HG02610 (cell line): ENCODE results near the gene MIA2.
"Not testable (repeated sequence)": the region's sequence is repeated elsewhere in the genome, so short reads cannot be mapped to it uniquely, and the experiment has no call there.

Source experiments
- ATAC-seq: cut with Tn5 transposase; IDR thresholded peaks from one replicate; pipeline ENCODE4 v1.9.1; 2021; ENCODE audit warnings: mild to moderate bottlenecking, moderate library complexity; ENCODE audit not compliant: unreplicated experiment

MIA2 gene

DNA sequence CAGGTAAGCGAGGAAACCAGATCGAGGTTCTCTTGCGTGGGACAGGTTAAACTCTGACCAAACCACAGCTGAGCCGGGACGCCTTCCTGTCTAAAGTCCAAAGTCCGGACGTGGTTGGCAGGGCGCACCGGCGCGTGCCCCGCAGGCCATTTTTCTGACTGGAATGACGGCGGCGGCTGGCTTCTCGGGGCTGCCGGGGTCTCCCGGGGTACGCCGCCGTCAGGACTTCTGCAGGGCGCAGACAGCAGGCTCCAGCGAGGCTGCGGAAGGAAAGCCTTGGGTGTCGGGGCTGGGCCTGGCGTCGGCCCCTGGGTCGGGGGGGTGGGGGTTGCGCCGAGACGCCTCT, 32.8 kb downstream of the MIA2 start:
- ATAC-seq, result peak; percentile 37

DNA sequence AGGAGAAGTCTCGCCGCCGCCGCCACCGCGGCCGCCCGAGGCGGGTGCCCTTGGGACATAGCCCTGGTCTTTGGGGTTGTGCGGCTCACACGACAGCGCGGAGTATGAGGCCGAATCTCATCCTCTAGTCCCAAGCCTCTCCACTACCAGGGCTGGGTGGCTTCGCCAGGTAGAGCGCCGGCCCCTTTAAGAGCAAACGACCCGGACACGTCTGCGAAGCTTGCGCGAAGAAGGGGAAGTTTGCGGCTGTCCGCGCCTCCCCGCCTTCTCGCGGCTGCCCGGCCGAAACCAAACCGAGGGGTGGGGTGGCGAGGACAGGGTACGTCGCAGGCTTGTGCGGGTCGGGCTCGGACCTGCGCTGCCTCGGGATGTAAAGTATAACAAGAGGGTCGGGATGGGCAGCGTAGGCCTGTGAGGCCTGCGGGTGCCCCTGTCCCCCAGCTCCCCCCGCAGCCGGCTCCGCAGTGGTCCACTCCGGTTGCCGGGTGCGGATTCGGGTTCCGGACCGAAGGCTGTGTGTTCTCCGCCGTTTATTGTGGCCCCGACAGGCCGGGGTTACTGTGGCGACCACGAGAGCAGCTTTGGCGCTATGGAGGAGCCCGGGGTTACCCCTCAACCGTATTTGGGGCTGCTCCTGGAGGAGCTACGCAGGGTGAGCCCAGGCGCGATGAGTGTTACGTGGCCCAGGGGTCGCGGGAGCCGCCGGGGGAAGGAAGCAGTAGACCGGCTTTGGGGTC, 33.3 kb downstream of the MIA2 start:
- peak; percentile 90 for ATAC-seq

DNA sequence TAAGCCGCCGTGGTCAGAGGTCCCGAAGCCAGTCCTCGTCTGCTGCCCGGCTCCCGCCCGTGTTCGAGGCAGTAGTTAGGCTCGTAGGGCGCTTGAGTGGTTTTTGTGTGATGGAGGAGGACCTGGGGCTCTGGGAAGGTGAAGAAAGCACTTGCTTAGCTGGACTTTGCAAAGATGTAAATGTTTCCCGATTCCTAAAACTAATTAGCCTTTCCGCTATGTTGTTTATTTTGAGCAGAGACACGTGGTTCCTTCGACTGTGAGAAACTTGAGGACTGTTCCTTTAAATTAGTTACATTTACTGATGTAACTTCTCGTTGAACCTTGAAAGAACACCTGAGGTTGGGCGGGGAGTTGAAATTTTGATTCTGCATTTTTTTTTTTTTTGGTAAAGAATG, 33.9 kb downstream of the MIA2 start:
- ATAC-seq, result no peak

DNA sequence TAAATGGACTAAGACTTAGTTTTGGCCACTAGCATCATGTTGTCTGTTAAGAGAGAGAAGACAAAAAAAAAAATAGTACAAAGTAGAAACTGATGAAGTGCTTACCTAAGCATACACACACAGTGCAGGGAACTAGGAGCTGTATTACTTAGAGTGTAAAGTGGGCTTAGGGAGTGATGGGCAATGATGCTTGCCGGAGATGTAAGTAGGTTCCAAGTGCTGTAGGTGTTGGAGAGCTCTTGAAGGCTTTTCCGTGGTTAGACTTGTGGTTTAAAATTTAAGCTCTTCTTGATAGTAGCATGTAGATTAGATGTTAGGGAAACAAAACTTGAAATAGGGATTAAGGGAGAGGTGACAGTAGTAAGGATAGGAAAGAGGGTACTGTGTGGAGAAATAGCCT, 34.7 kb downstream of the MIA2 start:
- ATAC-seq, result no peak

DNA sequence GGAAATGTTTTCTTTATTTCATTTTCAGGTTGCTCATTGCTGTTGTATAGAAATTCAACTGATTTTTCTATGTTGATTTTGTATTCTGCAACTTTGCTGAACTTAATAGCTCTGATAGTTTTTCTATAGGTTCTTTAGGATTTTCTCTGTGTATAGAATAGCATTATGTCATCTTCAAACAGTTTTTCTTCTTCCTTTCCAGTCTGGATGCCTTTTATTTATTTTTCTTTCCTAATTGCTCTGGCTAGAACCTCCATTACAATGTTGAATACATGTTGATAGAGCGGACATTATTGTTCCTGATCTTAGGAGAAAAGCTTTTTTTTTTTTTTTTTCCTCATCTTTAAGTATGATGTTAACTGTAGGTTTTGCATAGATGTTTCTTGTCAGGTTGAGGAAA, 39.2 kb downstream of the MIA2 start:
- no peak for ATAC-seq

DNA sequence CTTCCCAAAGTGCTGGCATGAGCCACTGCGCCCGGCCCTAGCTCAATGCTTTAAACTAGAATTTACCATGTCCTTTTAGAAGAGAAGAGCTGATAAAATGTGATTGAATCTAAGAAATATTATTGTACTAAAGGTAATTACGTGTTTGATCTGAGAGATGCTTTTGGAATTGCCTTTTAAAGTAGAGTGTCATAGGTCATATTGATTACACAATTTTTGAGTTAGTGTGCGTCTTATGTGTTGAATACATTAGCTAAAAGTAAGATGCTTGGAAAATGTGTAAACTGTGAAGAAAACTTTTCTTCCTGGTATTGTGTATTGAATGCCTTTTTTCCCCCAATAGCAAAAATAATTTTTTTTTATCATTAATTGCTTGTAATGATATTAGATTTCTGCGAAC, 41.7 kb downstream of the MIA2 start:
- no peak for ATAC-seq

DNA sequence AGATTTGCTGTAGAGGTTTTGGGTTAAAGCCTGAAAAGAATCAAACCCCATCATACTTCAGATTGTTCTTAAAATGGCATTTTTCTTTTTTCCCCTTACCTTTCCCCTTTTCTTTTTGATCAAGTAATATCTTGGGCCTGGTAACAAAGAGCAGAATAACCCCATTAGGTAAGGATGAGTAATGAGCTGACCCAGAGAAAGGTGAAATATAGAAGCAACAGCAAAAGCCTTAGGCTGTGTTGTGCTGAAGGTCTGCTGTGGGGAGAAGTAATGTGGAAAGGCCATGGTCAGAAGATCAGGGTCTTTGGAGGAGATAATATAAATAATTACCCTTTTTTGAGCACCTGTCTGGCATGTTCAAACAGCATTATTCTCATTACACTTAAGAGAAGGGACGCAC, 42.3 kb downstream of the MIA2 start:
- no peak for ATAC-seq

DNA sequence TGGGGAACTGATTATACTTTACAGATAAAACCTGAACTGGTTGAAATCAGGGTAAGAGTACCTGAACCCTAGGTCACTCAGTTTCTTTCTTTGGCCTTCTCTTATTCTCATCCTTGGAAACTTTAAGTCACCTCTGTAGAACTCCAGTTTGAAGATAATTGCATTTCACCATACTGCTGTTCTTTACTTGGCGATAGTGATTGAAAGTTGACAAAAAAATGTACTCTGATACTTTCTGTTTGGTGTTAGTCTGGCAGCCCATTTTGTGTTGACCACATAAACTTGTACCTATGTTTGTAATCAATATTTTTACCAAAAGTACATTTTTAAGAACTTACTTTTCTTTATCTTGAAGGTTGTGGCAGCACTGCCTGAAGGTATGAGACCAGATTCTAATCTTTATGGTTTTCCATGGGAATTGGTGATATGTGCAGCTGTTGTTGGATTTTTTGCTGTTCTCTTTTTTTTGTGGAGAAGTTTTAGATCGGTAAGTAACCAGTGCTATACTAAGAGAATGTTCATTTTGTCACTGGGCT, 42.9 kb downstream of the MIA2 start:
- no peak for ATAC-seq

DNA sequence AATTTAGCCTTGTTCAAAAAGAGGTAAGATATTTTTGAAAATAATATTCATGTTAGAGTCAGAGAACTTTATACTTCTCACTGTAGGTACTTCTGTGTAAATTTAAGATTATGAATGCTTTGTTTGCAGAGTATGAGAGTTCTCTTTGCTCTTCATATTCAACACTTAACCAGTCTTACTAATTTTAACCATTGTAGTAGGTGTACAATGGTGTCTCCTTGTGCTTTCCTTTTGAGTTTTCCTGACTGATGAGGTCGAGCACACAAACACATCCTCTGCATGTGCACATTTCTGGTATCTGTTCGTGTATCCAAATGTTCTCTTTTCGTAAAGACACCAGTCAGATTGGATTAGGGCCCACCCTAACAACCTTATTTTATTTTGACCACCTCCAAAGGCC, 45.8 kb downstream of the MIA2 start:
- no peak for ATAC-seq

DNA sequence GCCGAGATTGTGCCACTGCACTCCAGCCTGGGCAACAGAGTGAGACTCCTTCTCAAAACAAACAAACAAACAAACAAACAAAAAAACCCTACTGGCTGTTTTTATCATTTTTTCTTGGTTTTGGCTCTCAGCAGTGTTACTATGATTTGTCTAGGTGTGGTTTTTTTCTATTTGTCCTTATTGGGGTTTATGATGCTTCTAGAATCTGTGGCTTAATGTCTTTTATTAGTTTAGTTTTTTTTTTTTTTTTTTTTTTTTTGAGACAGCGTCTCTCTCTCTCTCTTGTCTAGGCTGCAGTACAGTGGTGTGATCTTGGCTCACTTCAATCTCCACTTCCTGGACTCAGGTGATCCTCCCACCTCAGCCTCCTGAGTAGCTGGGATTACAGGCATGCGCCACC, 47.0 kb downstream of the MIA2 start:
- not testable (repeated sequence) for ATAC-seq

DNA sequence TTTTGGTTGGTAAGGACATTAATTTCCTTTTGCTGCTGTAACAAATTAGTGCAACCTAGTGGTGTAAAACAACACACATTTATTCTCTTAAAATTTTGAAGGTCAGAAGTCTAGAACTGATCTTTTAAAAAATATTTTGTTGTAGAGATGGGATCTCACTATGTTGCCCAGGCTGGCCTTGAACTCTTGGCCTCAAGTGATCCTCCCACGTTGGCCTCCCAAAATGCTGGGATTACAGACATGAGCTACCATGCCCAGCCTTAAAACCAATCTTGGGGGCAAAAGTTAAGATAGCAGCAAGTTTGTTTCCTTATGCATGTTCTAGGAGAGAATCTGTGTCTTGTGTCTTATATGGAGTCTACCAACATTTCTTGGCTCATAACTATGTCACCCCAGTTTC, 55.8 kb downstream of the MIA2 start:
- no peak for ATAC-seq

DNA sequence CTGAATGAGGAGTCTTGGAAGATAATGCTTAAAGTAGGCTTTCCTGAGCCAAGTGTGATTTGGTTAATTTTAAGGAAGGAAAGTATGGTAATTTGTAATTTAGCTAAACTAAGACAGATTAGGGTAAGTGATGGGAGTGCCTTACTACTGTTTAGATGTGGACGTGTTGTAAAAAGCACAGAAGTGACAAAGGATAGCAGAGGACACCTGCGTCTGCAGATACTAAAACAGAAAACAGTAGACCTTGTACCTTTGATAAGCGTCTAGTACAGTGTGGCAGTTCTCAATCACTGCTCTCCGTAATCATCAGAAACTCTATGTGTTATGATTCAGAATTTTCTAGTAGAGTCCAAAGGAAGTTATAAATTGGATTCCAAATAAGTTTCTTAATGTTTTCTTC, 58.0 kb downstream of the MIA2 start:
- no peak for ATAC-seq

DNA sequence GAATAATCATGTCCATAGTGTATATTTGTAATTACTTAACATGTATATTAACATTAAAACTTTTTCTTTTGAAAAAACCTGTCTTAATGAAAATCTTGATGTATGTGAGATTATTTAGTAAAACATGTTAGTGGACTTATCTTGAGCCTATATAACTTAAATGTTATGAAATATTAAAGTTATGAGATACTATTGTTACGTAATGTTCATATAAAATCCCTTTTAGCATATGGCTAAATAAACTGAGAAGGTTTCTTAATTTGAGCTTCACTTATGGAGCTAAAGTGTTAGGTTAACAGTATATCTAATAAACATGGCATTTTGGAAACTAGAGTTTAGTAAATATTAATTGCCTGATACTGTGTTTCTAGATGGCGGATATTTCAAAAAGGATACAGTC, 59.9 kb downstream of the MIA2 start:
- no peak for ATAC-seq

DNA sequence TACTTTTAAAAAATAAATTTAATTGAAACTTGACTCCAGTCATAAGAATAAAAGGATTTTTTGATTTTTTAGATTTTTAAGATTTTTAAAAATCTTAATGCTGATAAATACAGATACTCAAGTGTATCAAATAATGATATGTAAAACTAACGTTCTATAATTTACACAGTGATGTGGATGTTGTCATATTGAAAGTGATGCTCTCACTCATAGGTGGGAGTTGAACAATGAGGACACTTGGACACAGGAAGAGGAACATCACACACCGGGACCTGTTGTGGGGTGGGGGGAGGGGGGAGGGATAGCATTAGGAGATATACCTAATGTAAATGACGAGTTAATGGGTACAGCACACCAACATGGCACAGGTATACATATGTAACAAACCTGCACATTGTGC, 66.7 kb downstream of the MIA2 start:
- ATAC-seq, result not testable (repeated sequence)

DNA sequence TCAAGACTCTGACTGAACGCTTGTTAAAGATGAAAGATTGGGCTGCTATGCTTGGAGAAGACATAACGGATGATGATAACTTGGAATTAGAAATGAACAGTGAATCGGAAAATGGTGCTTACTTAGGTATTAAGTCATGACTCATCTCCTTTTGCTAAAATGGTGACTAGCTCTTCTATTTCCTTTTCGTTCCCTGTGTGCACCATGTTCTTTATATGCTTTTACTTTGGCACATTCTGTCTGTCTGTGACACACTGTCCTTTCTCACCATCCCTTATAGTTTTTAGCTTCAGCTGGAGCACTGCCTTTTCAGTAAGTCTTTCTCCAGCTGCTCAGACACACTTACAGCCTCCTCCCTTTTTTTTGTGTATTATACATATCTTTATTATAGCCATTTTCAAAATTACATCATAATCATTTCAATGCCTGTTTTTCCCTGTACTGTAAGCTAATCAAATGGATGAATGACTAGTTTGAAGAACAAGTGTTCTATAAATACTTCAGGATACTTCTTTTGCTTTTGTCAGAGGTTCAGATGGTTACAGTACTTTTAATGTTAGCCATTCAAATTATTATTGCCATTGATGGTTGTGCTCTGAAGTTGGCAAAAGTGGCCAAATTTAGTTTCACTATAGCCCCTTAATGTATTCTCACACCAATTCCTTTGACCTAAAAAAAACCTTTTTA, 68.6 kb downstream of the MIA2 start:
- ATAC-seq, result no peak

DNA sequence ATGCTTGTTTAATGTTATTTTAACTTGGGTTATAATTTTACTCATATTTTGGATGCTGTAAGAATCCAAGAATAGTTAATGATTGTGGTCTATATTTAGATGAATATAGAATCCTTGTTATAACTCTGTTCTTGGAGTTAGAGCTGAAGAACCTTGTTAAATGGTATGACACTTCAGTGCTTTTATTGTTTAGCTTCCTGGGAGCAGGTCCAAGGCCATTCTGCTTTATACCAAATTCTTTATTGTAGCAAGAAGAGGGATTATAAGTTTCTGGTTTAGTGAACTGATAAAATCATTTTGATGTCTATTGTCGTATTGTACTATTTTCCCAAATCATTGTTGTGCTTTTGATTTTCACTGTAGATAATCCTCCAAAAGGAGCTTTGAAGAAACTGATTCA, 69.4 kb downstream of the MIA2 start:
- no peak for ATAC-seq

DNA sequence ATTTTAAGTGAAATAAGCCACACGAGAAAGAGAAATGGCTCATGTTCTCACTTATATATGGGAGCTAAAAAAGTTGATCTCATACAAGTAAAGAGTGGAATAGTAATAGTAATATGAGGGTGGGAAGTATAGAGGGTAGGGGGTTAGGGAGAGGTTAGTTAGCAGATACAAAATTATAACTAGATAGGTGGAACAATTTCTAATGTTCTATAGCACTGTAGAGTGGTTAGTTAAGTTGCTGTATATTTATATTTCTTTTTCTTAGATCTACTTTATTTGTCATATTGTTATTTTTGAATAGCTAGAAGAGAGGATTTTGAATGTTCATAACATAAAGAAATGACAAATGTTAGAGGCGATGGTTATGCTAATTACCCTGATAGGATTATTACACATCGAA, 74.1 kb downstream of the MIA2 start:
- no peak for ATAC-seq

DNA sequence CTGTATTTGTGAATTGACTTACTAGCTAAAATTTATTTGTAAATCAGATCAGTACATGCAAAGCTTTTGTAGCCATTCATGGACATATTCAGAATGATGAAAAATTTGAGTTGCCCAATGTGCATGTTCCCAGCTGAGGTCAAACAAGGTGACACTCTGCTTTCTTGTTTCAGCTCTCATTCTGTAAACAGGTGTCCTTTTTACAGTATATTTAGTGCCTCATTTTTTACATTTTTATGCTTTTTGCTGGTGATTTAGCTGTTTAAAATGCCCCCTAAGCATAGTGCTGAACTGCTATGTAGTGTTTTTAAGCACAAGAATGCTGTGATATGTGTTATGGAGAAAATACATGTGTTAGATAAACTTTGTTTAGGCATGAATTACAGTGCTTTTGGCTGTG, 76.3 kb downstream of the MIA2 start:
- ATAC-seq, result no peak

DNA sequence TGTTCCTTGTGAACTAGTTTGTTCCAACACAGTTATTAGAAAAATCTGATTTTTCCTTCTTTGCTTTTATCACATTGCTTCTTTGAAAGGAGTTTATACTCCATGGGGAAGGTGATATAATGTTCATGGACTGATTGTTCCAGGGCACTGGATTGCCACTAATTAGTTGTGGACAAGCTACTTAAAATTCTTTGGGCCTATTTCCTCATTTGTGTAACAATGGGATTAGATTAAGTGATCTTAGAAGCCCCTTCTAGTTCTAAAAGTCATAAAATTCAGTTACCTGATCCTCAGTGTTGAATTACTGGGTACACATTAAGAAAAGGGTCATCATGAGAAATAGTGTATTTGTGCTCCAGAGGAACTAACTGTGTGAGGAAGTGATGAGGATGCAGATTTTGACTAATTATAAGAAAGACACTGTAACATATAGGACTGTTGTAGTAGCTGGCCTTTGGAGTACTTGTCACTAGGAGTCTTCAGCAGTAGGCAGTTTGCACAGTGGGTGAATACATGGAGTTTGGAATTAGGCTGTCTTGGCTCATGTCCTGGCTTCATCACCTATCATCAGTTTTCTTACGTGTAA, 82.2 kb downstream of the MIA2 start:
- ATAC-seq, result no peak

DNA sequence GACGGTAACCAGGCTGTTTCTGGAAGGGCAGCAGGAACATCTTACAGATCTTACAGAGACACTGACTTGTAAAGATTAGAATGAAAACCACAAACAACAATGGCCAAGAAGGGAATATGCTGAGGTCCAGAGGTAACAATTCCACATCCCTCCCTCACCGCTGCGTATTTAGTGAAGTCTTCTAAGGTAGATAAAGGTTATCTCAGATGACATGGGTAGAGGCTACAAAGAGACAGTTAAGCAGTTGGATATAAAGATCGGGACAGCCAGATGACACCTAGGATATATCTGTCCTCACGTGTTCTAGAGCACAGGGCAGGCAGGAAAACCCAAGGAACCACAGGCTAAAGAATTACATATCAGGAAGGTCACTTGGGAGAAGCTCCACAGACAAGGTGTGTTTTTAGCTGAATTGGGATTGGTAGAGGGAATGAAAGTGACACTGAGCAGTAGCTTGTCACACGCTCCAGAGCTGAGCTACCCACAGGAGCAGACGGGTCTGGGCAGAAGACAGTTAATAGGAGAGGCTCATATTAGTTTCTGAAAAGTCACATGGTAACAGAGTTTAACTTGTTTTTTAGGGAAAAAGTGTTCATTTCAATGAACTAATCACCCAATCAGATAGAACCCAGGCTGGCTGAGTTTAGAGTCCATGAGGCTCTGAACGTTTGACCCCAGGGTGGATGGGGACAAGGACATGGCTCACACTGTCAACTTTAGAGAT, 83.3 kb downstream of the MIA2 start:
- ATAC-seq, result no peak

DNA sequence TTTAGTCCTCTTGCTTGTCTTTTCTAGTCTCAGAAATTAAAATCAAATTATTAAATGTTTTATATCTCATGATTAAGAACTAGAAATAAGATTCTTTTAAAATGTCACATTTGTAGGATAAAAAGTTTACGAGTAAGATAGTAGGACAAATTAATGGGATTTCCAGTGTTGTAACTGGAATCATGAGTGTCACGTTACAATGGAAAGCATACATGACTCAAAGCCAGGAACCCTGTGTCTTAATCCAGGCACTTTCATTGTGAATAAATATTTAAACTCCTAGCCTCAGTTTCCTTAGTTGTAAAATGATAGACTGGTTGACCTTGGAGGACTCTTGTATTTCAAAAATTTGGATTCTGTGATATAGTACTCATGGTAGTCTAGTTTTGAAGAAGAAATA, 84.9 kb downstream of the MIA2 start:
- no peak for ATAC-seq

DNA sequence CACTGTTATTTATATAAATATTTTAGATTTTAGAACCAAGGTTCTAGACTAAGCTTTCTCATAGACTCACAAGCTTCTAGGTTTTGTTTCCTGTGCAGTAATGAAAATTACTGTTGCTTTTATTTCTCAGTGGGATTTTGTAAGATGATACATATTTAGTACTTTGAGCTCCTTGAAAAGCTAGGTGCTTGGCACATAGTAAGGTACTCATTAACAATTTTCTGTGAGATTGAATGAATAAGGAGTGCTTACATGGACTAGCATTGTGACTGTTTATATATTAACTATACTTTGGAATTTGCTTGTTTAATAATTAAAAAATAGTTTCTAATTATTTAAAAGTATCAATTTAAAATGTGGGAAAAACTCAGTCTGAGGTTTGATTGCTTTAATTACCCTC, 85.7 kb downstream of the MIA2 start:
- ATAC-seq, result no peak
